Measurements from ENCODE around the gene TEX29.

Gene TEX29

DNA sequence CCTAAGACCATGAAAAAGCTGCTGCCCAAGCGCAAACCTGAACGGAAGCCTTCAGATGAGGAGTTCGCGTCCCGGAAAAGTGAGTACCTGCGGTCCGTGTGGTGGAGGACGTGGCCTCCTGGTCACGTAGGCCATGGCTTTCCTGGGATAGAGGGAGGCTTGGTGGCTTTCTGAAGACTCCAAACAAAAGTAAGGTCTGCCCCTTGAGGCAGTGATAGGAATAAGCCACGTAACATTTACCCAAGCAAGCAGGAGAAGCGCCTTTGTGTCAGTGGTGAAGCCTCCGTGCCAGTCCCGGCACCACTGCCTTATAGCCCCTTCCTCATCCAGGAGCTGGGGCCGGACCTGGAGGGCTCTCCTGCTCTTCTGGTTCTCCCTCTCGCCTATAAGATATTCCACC is 34.3 kb upstream of the TEX29 start:
- TF ChIP-seq ZNF239 (tag by site-specific recombination; IDR thresholded peaks at IDR 0.05) (no peak), ZSCAN16 (tag by site-specific recombination; IDR thresholded peaks at IDR 0.05) (no peak), ZXDB (tag by site-specific recombination; IDR thresholded peaks at IDR 0.05) (no peak), ZNF830 (tag by site-specific recombination; IDR thresholded peaks at IDR 0.05; ENCODE audit: low read depth) (no peak), FEZF1 (tag by site-specific recombination; IDR thresholded peaks at IDR 0.05) (no peak), ZNF664 (tag by site-specific recombination; IDR thresholded peaks at IDR 0.05) (no peak), ZNF521 (tag by site-specific recombination; IDR thresholded peaks at IDR 0.05) (no peak), ZSCAN23 (tag by site-specific recombination; IDR thresholded peaks at IDR 0.05) (no peak), GLIS2 (tag by site-specific recombination; IDR thresholded peaks at IDR 0.05) (no peak), ZNF23 (tag by site-specific recombination; IDR thresholded peaks at IDR 0.05; ENCODE audit: borderline replicate concordance) (no peak), ZNF677 (tag by site-specific recombination; IDR thresholded peaks at IDR 0.05) (no peak), IKZF3 (tag by site-specific recombination; IDR thresholded peaks at IDR 0.05) (no peak), ZNF146 (tag by site-specific recombination; IDR thresholded peaks at IDR 0.05) (no peak)
- TF ChIP-seq, protein P1, sequence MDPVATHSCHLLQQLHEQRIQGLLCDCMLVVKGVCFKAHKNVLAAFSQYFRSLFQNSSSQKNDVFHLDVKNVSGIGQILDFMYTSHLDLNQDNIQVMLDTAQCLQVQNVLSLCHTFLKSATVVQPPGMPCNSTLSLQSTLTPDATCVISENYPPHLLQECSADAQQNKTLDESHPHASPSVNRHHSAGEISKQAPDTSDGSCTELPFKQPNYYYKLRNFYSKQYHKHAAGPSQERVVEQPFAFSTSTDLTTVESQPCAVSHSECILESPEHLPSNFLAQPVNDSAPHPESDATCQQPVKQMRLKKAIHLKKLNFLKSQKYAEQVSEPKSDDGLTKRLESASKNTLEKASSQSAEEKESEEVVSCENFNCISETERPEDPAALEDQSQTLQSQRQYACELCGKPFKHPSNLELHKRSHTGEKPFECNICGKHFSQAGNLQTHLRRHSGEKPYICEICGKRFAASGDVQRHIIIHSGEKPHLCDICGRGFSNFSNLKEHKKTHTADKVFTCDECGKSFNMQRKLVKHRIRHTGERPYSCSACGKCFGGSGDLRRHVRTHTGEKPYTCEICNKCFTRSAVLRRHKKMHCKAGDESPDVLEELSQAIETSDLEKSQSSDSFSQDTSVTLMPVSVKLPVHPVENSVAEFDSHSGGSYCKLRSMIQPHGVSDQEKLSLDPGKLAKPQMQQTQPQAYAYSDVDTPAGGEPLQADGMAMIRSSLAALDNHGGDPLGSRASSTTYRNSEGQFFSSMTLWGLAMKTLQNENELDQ (tag by site-specific recombination; IDR thresholded peaks at IDR 0.05; ENCODE audit: low read depth): no peak
- TF ChIP-seq, protein P2, sequence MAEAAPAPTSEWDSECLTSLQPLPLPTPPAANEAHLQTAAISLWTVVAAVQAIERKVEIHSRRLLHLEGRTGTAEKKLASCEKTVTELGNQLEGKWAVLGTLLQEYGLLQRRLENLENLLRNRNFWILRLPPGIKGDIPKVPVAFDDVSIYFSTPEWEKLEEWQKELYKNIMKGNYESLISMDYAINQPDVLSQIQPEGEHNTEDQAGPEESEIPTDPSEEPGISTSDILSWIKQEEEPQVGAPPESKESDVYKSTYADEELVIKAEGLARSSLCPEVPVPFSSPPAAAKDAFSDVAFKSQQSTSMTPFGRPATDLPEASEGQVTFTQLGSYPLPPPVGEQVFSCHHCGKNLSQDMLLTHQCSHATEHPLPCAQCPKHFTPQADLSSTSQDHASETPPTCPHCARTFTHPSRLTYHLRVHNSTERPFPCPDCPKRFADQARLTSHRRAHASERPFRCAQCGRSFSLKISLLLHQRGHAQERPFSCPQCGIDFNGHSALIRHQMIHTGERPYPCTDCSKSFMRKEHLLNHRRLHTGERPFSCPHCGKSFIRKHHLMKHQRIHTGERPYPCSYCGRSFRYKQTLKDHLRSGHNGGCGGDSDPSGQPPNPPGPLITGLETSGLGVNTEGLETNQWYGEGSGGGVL (tag by site-specific recombination; IDR thresholded peaks at IDR 0.05): no peak
- POLR2A ChIA-PET: no interaction called here
- Histone ChIP-seq H3K9me3 (ENCODE audit: control insufficient read depth, insufficient read depth, low read depth, low read length) (no peaks in the 10 kb centered on the region), H3K36me3 (ENCODE audit: control insufficient read depth in 2 of 2, insufficient read depth in 1 of 2, low read length in 2 of 2) (peaks cover 3 to 77% of the 10 kb centered on the region in 2 experiments; a peak in 2 of 3 replicates), H3K4me1 (ENCODE audit: control insufficient read depth, insufficient read depth, low read length) (no peaks in the 10 kb centered on the region), H3K27ac (ENCODE audit: extremely low read depth, low read depth, low read length) (no peak overlapping the region), H3K4me3 (ENCODE audit: low read depth, low read length) (no peak overlapping the region)
- CTCF ChIA-PET: no interaction called here

DNA sequence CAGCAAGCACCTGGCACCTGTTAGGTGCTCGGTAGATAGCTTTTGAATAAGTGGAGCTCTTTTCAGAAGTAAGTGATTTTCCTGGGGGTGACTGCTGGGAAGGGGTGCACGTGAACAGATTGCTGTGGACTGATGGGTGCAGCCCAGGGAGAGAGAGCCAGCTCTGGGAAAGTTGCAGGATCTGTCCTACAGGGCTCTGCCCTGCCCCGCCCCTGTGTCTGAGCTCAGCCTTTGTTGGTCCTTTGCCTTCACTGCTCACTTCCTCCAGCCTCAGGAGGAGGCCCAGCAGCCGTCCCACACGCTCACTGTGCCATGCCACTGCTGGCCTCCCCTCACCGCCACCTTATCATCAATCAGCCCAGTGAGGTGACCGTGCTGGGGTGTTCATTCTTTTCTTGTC is 33.7 kb upstream of the TEX29 start:
- CTCF ChIA-PET: interaction anchor here (0.6 kb wide), 1 partner anchor 363 kb away, joined by 4 read pairs; no protein-coding TSS in a partner anchor
- TF ChIP-seq ZNF292 (tag by site-specific recombination; IDR thresholded peaks at IDR 0.05; ENCODE audit: borderline replicate concordance, low read depth) (no peak), GLIS1 (tag by site-specific recombination; IDR thresholded peaks at IDR 0.05) (no peak), ZNF561 (tag by site-specific recombination; IDR thresholded peaks at IDR 0.05; ENCODE audit: borderline replicate concordance) (no peak), ZNF777 (tag by site-specific recombination; IDR thresholded peaks at IDR 0.05; ENCODE audit: borderline replicate concordance) (no peak), ZNF433 (tag by site-specific recombination; IDR thresholded peaks at IDR 0.05; ENCODE audit: low read depth) (no peak), ZFHX2 (tag by site-specific recombination; conservative IDR thresholded peaks at IDR 0.05) (no peak), ZNF223 (tag by site-specific recombination; IDR thresholded peaks at IDR 0.05) (no peak), ZIC2 (tag by site-specific recombination; IDR thresholded peaks at IDR 0.05) (no peak), ZNF391 (tag by site-specific recombination; IDR thresholded peaks at IDR 0.05; ENCODE audit: borderline replicate concordance, low read depth) (no peak), ZBTB8A (tag by site-specific recombination; IDR thresholded peaks at IDR 0.05) (no peak), ZNF19 (tag by site-specific recombination; IDR thresholded peaks at IDR 0.05; ENCODE audit: low read depth) (no peak), ZNF311 (tag by site-specific recombination; IDR thresholded peaks at IDR 0.05; ENCODE audit: borderline replicate concordance) (no peak)
- TF ChIP-seq, protein P3, sequence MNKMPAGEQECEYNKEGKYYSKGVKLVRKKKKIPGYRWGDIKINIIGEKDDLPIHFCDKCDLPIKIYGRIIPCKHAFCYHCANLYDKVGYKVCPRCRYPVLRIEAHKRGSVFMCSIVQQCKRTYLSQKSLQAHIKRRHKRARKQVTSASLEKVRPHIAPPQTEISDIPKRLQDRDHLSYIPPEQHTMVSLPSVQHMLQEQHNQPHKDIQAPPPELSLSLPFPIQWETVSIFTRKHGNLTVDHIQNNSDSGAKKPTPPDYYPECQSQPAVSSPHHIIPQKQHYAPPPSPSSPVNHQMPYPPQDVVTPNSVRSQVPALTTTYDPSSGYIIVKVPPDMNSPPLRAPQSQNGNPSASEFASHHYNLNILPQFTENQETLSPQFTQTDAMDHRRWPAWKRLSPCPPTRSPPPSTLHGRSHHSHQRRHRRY (tag by site-specific recombination; IDR thresholded peaks at IDR 0.05): no peak
- TF ChIP-seq, protein P4, sequence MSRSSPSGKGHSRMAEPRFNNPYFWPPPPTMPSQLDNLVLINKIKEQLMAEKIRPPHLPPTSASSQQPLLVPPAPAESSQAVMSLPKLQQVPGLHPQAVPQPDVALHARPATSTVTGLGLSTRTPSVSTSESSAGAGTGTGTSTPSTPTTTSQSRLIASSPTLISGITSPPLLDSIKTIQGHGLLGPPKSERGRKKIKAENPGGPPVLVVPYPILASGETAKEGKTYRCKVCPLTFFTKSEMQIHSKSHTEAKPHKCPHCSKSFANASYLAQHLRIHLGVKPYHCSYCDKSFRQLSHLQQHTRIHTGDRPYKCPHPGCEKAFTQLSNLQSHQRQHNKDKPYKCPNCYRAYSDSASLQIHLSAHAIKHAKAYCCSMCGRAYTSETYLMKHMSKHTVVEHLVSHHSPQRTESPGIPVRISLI (tag by site-specific recombination; IDR thresholded peaks at IDR 0.05): no peak
- TF ChIP-seq, protein P5, sequence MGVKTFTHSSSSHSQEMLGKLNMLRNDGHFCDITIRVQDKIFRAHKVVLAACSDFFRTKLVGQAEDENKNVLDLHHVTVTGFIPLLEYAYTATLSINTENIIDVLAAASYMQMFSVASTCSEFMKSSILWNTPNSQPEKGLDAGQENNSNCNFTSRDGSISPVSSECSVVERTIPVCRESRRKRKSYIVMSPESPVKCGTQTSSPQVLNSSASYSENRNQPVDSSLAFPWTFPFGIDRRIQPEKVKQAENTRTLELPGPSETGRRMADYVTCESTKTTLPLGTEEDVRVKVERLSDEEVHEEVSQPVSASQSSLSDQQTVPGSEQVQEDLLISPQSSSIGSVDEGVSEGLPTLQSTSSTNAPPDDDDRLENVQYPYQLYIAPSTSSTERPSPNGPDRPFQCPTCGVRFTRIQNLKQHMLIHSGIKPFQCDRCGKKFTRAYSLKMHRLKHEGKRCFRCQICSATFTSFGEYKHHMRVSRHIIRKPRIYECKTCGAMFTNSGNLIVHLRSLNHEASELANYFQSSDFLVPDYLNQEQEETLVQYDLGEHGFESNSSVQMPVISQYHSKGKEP (tag by site-specific recombination; IDR thresholded peaks at IDR 0.05): no peak

More for the DNA sequence above, 33.7 kb upstream of the TEX29 start:
- POLR2A ChIA-PET: no interaction called here
- no peak overlapping the region for H3K4me3 ChIP-seq (ENCODE audit: low read depth, low read length)
- H3K9me3 ChIP-seq (ENCODE audit: control insufficient read depth, insufficient read depth, low read depth, low read length): no peaks in the 10 kb centered on the region
- H3K36me3 ChIP-seq (ENCODE audit: control insufficient read depth in 2 of 2, insufficient read depth in 1 of 2, low read length in 2 of 2): peaks cover 3 to 74% of the 10 kb centered on the region in 2 experiments; a peak in 2 of 3 replicates
- no peak overlapping the region for H3K27ac ChIP-seq (ENCODE audit: extremely low read depth, low read depth, low read length)
- H3K4me1 ChIP-seq (ENCODE audit: control insufficient read depth, insufficient read depth, low read length): no peaks in the 10 kb centered on the region
